Superior temporal gyrus (tissue), 1 donor: Measurements from ENCODE around the gene CD3G.
"Not testable (repeated sequence)": the region's sequence is repeated elsewhere in the genome, so short reads cannot be mapped to it uniquely, and the experiment has no call there.

Source experiments
- DNase-seq: peaks from one replicate; pipeline ENCODE4 v3.0.0-alpha.2; 2016; ENCODE audit errors: extremely low spot score

CD3G gene

GRCh38 chr11:118343981-118344515, at the start of gene CD3G:
TSS of gene CD3G (plus strand) at chr11:118344344. CDS start at chr11:118344424, 80 bp downstream.
- no peak for DNase-seq

DNA sequence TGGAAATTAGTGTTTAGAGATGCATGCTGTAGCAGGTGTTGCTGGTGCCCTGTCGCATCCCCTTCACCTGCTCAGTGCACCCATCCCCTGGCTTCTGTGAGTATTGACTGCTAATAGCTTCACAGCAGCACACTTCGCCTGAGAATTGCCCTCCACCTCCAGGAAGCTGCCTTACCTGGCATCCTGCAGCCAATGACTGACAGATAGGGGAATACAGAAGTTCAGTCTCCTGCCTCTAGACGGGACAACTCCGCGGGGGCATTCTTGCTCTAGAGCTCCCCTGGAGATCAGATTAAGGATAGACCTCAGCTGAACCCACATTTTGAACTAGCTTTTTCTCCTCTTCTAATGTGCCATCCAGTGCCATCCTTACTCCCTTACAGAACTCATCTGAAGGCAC, 48.9 kb upstream of the CD3G start:
- DNase-seq, result no peak

GRCh38 chr11:118295815-118296454, 48.2 kb upstream of the CD3G start:
- DNase-seq, result no peak

- no peak for DNase-seq
Observed at GRCh38 chr11:118301600-118302195, 42.4 kb upstream of the CD3G start.

DNA sequence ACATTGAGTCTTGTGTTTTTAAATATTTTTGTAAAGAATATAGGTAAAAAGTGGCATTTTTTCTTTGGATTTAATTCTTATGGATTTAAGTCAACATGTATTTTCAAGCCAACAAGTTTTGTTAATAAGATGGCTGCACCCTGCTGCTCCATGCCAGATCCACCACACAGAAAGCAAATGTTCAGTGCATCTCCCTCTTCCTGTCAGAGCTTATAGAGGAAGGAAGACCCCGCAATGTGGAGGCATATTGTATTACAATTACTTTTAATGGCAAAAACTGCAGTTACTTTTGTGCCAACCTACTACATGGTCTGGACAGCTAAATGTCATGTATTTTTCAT, 39.9 kb upstream of the CD3G start:
- DNase-seq, result no peak

- no peak for DNase-seq
Observed at GRCh38 chr11:118304568-118305248, 39.4 kb upstream of the CD3G start, which contains the start of gene CD3E. TSS of gene CD3E (plus strand) at chr11:118304730. CDS start at chr11:118304953, 223 bp downstream.

DNA sequence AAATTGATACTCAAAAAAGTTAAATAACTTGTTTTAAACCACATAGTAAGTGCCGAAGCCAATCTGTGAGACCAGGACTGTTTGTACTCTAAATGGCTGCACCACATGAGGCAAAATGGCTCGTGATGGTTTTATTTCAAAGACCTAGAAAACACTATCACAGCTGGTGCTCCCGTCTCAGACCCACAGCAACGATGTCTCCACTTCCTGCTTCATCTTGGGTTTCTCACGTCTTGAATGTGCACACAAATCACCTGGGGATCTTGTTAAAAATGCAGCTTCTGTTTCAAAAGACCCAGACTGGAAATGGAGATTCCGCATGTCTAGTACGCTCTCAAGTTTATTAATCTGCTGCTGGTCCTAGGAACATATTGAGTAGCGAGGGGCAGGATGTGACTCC, 38.4 kb upstream of the CD3G start:
- no peak for DNase-seq

- DNase-seq, result no peak
Observed at GRCh38 chr11:118306556-118306955, 37.6 kb upstream of the CD3G start.

DNA sequence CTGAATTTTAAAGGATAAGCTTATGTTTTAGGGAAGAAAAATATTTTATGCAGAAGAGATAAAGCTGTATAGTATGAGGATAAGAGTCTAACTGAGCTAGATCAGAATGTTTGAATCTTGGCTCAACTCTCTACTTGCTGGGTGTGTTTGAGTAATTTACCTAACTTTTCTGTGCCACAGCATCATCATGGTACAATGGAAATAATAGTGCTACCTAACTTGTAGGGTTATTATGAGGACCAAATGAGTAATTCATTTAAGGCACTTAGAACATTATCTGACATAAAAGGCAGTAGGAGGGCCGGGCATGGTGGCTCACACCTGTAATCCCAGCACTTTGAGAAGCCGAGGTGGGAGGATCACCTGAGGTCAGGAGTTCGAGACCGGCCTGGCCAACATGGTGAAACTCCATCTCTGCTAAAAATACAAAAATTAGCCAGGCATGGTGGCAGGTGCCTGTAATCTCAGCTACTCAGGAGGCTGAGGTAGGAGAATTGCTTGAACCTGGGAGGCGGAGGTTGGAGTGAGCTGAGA, 35.1 kb upstream of the CD3G start:
- DNase-seq, result not testable (repeated sequence)

- no peak for DNase-seq
Observed at GRCh38 chr11:118310271-118310670, 33.9 kb upstream of the CD3G start.

DNA sequence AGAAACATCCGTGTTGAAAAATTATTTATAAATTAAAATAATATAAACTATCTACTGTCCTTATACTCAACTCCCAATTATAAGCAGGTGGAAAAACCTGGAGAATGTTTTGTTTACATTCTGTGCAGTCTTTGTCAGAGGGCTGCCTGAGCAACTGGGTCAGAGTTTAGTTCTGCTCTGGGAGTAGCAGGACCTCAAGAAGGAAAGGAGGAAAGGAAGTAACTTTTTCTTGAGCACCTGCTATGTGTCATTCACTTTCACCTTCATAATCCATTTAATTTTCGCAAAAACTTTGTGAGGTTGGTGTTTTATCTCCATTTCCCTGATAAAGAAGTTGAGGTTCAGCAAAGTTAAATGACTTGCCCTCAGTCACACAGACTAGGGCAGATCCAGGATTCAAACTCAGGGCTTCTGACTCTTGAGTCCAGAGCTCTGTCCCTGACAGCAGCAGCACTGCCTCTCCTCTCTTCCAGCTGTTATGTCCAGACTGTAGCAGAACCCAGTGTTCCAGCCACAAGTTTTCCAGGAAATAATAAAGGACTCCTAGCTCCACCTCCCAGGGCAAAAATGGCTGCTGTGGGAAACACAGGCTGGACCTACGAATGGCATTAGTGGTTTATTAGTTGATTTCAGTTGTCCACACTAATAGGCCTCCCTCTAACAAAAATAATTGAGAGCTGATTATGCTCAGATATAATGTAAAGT, 33.2 kb upstream of the CD3G start:
- no peak for DNase-seq

- DNase-seq, result no peak
Observed at GRCh38 chr11:118311518-118311917, 32.6 kb upstream of the CD3G start.

- no peak for DNase-seq
Observed at GRCh38 chr11:118312328-118312727, 31.8 kb upstream of the CD3G start.

DNA sequence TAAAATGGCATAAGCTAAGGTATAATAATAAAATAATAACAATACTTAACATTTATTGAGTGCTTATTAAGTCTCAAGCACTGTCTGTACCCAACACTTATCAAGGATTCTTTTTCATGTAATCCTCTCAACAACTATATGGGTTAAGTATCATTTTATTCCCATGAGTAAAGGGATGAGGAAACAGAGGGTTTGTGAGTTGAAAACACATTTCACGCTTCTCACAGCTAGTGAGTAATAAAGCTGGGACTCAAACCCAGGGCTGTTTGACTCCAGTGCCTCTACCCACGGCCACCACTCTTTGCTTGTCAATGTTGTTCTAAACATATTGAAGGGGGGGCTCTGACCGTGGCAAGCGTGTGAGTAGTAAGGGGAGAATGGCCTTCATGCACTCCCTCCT, 30.9 kb upstream of the CD3G start:
- DNase-seq, result no peak

- DNase-seq, result no peak
Observed at GRCh38 chr11:118314988-118315411, 29.1 kb upstream of the CD3G start.

DNA sequence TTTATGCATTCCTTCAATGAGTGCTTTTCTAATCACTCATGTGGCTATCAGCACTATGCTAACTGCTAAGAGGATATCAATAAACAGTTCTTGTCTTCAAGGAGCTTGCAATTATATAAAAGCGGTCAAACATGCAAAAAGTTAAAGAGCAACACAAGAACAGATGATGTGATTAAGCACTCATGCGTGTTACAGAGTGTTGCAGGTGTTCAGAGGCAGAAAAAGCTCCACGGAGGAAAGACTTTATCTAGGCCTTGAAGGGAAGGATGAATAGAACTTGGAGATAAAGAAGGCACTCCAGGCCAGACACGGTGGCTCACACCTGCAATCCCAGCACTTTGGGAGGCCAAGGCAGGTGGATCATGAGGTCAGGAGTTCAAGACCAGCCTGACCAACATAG, 26.0 kb upstream of the CD3G start:
- DNase-seq, result no peak

DNA sequence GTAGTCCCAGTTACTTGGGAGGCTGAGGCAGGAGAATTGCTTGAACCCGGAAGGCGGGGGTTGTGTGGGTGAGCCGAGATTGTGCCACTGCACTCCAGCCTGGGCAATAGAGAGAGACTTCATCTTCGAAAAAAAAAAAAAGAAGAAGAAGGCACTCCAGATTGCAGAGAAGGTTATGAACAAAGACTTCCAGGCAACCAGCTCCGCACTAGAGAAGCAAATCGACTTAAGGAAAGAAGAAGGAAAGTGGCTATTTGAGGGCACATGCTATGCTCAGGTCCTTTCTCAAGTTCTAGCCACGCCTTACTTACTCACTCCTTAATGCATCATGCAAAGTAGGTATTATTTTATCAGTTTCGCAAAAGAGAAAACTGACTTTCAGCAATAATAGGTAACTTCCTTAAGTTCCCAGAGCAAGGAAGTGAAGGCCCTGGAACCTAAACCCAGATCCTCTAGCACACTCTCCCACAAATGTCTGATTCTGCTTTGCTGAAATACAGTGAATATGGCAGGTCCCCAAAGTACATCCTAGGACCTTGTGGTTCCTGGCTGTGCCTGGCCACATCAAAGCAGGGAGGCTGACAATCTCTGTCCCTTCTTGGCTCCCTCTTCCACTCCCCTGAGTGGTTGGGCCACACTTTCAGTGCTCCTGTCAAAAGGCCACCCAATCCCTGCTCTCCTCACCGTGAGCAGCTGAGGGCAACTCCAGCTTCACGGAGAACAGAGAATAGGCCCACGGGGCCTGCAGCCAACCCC, 25.4 kb upstream of the CD3G start:
- DNase-seq, result no peak

DNA sequence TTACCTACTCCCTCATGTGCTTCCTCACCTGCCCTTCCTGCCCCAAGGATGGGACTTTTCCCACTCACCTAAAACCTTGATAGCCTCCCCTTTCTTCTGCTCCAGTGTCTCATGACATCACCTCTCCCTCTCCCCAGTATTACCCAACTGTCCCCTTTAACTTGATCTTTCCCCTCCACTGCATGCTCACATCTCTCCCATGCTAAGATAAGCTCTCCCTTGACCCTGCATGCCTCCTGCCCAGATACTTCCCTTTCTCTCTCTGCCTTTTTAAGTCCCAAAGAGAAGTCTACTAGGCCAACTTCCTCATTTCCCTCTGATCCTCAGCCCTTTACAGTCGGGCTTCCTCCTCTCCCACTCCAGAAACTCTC, 24.8 kb upstream of the CD3G start:
- DNase-seq, result no peak

DNA sequence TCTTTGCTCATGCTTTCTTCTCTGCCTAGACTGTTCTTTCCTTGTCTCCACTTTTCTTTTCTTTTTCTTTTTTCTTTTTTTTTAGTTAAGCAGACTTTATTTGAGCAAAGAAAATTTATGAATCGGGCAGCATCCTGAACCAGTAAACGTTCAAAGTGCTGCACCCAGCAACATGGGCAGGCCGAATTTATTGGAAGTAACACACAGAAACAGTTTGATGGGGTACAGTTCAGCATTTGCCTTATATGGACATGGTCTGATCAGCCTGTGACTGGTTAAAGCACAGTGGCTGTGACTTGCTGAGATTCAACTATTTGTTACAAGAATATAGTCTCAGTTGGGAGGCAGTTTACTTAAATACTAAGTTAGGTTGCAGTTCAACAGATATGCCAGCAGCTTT, 23.6 kb upstream of the CD3G start:
- no peak for DNase-seq

- no peak for DNase-seq
Observed at GRCh38 chr11:118321386-118322082, 22.6 kb upstream of the CD3G start.

DNA sequence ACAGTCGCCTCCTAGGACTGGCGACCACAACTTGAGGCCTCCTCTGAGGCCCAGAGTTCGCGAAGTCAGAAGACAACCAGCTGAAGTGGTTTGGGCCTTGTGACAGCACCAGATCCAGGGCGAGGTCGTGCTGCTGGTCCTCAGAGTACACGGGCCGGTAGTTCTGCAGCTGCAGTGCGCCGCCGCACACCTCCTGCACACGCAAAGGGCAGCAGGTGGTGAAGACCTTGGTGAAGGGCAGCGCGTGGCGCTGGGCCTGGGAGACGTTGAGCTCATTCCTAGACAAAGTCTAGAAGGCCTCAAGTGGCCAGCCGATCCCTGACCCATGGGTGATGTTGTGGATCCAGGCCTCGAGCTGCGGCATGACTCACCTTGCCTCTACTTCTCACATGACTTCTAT, 21.4 kb upstream of the CD3G start:
- no peak for DNase-seq
